Chondrocyte (in vitro differentiated cells): ENCODE results near the gene ABCE1. TPM values are rescaled to one million over a fixed set of nuclear protein-coding genes. Genes with fewer than 3 reads are reported as not detected.

Experiments
- DNase-seq: peaks from one replicate; pipeline ENCODE4 v3.0.0; 2021; ENCODE audit warnings: mixed read lengths, low spot score
- H3K27ac Mint-ChIP-seq: one replicate; pipeline ENCODE4 v1.8.0; 2021; ENCODE audit warnings: mild to moderate bottlenecking, moderate library complexity, mixed read lengths; ENCODE audit not compliant: unreplicated experiment
- H3K27me3 Mint-ChIP-seq: 2 replicates; pipeline ENCODE4 v1.8.0; 2021; ENCODE audit warnings: low read depth, mixed read lengths
- H3K36me3 Mint-ChIP-seq: 2 replicates; pipeline ENCODE4 v1.8.0; 2021; ENCODE audit warnings: low read depth, mixed read lengths
- H3K4me1 Mint-ChIP-seq: 2 replicates; pipeline ENCODE4 v1.8.0; 2021; ENCODE audit warnings: low read depth, mild to moderate bottlenecking, mixed read lengths
- H3K4me3 Mint-ChIP-seq: one replicate; pipeline ENCODE4 v1.8.0; 2021; ENCODE audit warnings: mild to moderate bottlenecking, moderate library complexity, mixed read lengths; ENCODE audit not compliant: unreplicated experiment
- H3K9me3 Mint-ChIP-seq: 2 replicates; pipeline ENCODE4 v1.8.0; 2021; ENCODE audit warnings: low read depth, mixed read lengths
- total RNA-seq: library from RNA; stranded (reverse); gene quantifications from 3 replicates; pipeline ENCODE4 v1.2.1, GENCODE V29; 2021
- TF ChIP-seq, protein P1 (sequence below): fragments of 200-600 bp; sonication (generic); IDR thresholded peaks from 2 replicates; pipeline ENCODE4 v1.5.0; 2021; ENCODE audit warnings: antibody characterized with exemption, mild to moderate bottlenecking, moderate library complexity

Gene ABCE1
- total RNA-seq, 1 donor from 2014 or later = 48.8 TPM

DNA sequence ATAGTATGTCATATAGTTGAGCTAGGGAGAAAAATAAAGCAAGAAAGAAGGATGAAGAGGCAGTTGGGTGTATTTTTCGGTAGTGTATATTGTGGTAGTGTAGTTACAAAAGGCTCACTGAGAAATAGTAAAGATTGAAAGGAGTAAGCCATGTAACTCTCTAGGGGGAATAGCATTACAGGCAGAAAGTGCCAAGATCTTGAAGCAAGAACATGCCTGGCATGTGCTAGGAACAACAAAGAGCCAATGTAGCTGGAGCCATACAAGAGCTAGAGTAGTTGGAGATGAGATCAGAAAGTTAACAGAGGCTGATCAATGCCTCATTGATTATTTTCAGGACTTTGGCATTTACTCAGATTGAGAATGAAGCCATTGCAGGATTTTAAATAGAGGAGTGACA is 3.0 kb downstream of the ABCE1 start:
- Mint-ChIP-seq H3K9me3 (no peaks in the 10 kb centered on the region), H3K4me1 (peaks cover 29% of the 10 kb centered on the region), H3K36me3 (no peaks in the 10 kb centered on the region), H3K27ac (no peak overlapping the region), H3K4me3 (no peak overlapping the region), H3K27me3 (no peaks in the 10 kb centered on the region)
- DNase-seq = no peak
- TF ChIP-seq, protein P1, sequence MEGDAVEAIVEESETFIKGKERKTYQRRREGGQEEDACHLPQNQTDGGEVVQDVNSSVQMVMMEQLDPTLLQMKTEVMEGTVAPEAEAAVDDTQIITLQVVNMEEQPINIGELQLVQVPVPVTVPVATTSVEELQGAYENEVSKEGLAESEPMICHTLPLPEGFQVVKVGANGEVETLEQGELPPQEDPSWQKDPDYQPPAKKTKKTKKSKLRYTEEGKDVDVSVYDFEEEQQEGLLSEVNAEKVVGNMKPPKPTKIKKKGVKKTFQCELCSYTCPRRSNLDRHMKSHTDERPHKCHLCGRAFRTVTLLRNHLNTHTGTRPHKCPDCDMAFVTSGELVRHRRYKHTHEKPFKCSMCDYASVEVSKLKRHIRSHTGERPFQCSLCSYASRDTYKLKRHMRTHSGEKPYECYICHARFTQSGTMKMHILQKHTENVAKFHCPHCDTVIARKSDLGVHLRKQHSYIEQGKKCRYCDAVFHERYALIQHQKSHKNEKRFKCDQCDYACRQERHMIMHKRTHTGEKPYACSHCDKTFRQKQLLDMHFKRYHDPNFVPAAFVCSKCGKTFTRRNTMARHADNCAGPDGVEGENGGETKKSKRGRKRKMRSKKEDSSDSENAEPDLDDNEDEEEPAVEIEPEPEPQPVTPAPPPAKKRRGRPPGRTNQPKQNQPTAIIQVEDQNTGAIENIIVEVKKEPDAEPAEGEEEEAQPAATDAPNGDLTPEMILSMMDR = no peak

DNA sequence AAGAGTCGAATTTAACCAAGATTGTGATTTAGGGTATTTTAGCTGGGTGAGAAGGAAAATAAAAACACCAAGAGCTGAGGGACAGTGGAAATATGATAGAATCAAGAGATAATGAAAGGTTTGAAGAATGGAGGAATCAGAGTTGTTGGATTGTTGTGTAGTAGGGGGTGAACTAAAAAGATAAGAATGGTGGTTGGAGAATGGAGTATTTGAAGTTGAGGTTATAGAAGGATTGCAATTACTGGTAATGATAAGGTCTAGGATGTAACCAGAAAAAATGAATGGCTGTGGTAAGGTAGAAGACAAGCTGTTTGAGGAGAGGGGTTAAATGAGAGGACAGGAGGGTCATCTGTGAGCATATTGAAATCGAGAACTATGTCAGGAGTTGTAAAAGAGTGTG is 4.5 kb downstream of the ABCE1 start:
- Mint-ChIP-seq H3K27ac (no peak overlapping the region), H3K4me1 (peaks cover 18% of the 10 kb centered on the region), H3K36me3 (peaks cover 5% of the 10 kb centered on the region), H3K9me3 (no peaks in the 10 kb centered on the region), H3K27me3 (no peaks in the 10 kb centered on the region), H3K4me3 (no peak overlapping the region)
- DNase-seq = no peak
- TF ChIP-seq, protein P1 = no peak

DNA sequence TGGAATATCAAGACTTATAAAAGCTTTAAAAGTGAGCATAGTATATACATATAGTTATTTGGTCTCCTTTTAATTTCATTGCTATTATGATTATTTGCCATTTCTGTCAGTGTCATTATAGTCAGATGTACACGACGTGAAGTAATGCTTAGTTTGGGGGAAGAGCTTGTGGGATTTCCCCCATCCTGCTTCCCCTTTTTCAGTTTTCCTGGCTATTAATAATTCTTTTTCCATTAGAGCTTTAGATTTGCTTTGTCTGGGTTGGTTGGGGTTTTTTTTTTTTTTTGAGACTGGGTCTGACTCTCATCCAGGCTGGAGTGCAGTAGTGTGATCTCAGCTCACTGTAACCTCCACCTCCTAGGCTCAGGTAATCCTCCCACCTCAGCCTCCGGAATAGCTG is 5.4 kb downstream of the ABCE1 start:
- Mint-ChIP-seq H3K27me3 (no peaks in the 10 kb centered on the region), H3K36me3 (peaks cover 5% of the 10 kb centered on the region), H3K4me3 (no peak overlapping the region), H3K27ac (no peak overlapping the region), H3K4me1 (peaks cover 18% of the 10 kb centered on the region), H3K9me3 (no peaks in the 10 kb centered on the region)
- no peak for DNase-seq
- TF ChIP-seq, protein P1 = no peak

DNA sequence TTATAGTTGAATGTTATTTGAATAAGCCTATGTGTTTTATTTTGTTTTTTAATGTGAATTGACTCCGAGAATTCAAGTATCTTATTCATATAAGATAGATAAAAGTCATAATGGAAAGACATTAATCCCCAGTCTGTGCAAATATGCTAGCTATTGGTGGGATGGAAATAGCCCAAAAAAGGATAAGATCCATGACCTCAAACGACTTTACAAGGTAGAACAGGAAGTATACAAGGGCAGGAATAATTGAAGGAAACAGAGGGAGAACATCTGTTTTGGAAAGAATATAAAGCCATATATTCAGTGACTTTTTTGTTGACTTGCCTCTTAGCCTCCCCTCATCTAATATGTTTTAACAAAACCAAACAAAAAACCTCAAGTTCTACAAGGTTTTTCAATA is 9.0 kb downstream of the ABCE1 start:
- H3K9me3 Mint-ChIP-seq = no peaks in the 10 kb centered on the region
- no peaks in the 10 kb centered on the region for H3K27me3 Mint-ChIP-seq
- peaks cover 24% of the 10 kb centered on the region for H3K36me3 Mint-ChIP-seq
- H3K27ac Mint-ChIP-seq = no peak overlapping the region
- H3K4me1 Mint-ChIP-seq = no peaks in the 10 kb centered on the region
- no peak overlapping the region for H3K4me3 Mint-ChIP-seq
- TF ChIP-seq, protein P1 = no peak
- DNase-seq = no peak

DNA sequence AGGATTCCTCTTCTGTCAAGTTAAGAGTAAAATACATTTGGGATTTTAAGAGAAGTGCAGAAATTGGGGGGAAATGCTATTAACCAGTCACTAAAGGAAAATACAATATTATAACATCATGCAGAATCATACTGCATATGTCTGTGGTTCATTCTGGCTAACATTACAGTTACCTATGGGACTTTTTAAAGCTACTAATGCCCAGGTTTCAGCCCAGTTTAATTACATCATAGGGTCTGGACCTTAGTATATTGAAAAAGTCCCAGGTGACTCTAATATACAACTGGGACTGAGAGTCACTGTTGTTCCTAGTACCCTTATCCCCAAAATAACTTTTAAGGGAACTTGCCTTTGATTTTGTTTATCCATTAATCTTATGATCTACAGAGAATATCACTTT is 10.0 kb downstream of the ABCE1 start:
- Mint-ChIP-seq H3K36me3 (peaks cover 30% of the 10 kb centered on the region), H3K27ac (no peak overlapping the region), H3K4me3 (no peak overlapping the region), H3K9me3 (no peaks in the 10 kb centered on the region), H3K27me3 (no peaks in the 10 kb centered on the region), H3K4me1 (no peaks in the 10 kb centered on the region)
- TF ChIP-seq, protein P1 = no peak
- DNase-seq = no peak
